ENCODE data around the gene FAM200C. TPM values are rescaled to one million over a fixed set of nuclear protein-coding genes. Genes with fewer than 3 reads are reported as not detected.

FAM200C gene
- total and polyA plus RNA-seq, 10 of the 15 experiments (the other 5 are each of a cell fraction or from before 2014, with no cell fraction given), result 1.0 to 5.4 (median 2.2) TPM

DNA sequence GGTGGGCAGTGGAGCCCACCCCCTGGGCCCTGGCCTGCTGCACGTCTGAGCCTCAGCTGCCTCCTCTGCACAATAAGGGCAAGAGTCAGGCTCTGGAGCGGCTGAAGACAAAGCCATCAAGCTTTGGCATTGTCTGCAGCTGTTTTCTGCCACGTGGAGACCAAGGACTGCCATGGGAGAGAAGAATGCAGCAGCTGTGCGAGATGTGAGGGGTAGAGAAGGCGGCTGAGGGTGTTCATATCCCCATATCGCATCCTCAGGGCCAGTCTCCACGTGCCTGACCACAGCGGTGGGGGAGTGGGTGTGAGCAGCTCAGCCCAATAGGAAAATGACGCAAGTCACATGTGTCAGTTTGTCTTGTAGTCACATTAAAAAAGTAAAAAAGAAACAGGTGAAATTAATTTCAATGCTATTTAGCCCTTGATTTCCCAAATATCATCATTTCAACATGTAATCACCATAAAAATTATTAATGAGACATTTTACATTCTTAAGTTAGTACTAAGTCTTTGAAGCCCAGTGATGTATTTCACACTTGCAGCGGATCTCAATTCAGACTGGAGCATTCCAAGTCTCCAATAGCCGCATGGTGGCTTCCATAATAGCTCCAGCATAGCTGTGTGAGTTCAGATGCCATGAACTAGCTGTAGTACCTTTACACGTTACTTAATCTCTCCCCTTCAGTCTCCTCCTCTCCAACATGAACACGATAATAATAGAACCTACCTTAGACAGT is 36.0 kb downstream of the FAM200C start:
- WGBS (ENCODE audit: insufficient coverage, insufficient replicate concordance, low lambda C conversion rate, missing lambda C conversion rate), result 29% methylated on average over 13 of the region's 13 CpGs
- no peak overlapping the region for H3K4me3 ChIP-seq
- in situ Hi-C loops (cut with MboI), result no loop called here
- no peak for TF ChIP-seq GATAD2B (conservative IDR thresholded peaks at IDR 0.05; ENCODE audit: low read depth)
- no peak overlapping the region for H2AFZ ChIP-seq (ENCODE audit: control insufficient read depth, low read depth, low read length)
- H3K9ac ChIP-seq (ENCODE audit: control insufficient read depth, insufficient read depth, low read length), result no peak overlapping the region
- H3K9me3 ChIP-seq (replicated peaks; ENCODE audit: control insufficient read depth, insufficient read depth, low read length), result no peaks in the 10 kb centered on the region
- no peaks in the 10 kb centered on the region for H3K36me3 ChIP-seq (ENCODE audit: control insufficient read depth in 2 of 2, insufficient read depth in 2 of 2, low read length in 1 of 2)
- SMC1A ChIA-PET (ENCODE audit: uncharacterized antibody, unreplicated experiment), result interaction anchor here (1.0 kb wide), 1 partner anchor 14 kb away, joined by 3 read pairs; no protein-coding TSS in a partner anchor
- no peak for FAIRE-seq
- ATAC-seq, result no peak
- H3K27me3 ChIP-seq (replicated peaks in 1 of 2; ENCODE audit: control insufficient read depth in 2 of 2, insufficient read depth in 2 of 2, low read length in 1 of 2), result peaks cover 0 to 3% of the 10 kb centered on the region in 2 experiments; a peak in 1 of 4 replicates
- H3K4me2 ChIP-seq (ENCODE audit: control insufficient read depth, insufficient read depth), result no peak overlapping the region
- intact Hi-C loops (cut with micrococcal nuclease; ENCODE audit: unreplicated experiment), result no loop called here
- CTCF ChIA-PET, result interaction anchor here (1.0 to 2.1 kb wide), 3 partner anchors 19 to 342 kb away, joined by 3 to 7 read pairs (median 4); no protein-coding TSS in a partner anchor
- H3K79me2 ChIP-seq (ENCODE audit: control insufficient read depth, insufficient read depth, low read length), result no peaks in the 10 kb centered on the region
- POLR2A ChIA-PET, result no interaction called here
- DNase-seq (ENCODE audit: low read depth, low spot score), result no peak
- no peak overlapping the region for H3K27ac ChIP-seq (ENCODE audit: control insufficient read depth, insufficient read depth)
- no peaks in the 10 kb centered on the region for H3K4me1 ChIP-seq (ENCODE audit: control insufficient read depth, insufficient read depth, low read length)
- no TSS peak for BruUV-seq (replicated peaks)
- H4K20me1 ChIP-seq (ENCODE audit: control insufficient read depth, insufficient read depth), result no peaks in the 10 kb centered on the region
- RAD21 ChIA-PET (ENCODE audit: unreplicated experiment), result no interaction called here

DNA sequence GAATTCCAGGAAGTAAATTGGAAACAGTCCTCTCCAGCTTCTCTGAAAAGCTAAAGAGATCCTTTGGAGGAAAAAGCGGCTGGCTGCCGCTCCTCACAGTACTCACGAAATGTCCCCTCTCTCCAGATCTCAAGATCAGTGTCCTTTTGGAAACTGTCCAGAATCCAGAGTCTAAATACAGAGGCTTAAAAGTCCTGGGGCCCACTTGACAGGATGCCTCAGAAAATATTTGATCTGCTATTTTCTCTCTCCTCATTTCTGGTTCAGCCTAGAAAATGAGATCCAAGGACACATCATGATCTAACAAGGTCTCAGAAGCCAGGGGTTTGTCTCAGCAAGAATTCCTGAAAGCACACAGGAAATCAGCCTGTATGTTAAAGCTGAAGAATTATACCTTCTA is 36.6 kb downstream of the FAM200C start:
- WGBS (ENCODE audit: insufficient coverage, insufficient replicate concordance, low lambda C conversion rate, missing lambda C conversion rate), result 91% methylated on average over 3 of the region's 3 CpGs
- no peaks in the 10 kb centered on the region for H3K79me2 ChIP-seq (ENCODE audit: control insufficient read depth, insufficient read depth, low read length)
- no peak overlapping the region for H2AFZ ChIP-seq (ENCODE audit: control insufficient read depth, low read depth, low read length)
- H3K4me3 ChIP-seq, result no peak overlapping the region
- no peak for TF ChIP-seq HDAC2 (IDR thresholded peaks at IDR 0.05)
- TF ChIP-seq, protein P1, sequence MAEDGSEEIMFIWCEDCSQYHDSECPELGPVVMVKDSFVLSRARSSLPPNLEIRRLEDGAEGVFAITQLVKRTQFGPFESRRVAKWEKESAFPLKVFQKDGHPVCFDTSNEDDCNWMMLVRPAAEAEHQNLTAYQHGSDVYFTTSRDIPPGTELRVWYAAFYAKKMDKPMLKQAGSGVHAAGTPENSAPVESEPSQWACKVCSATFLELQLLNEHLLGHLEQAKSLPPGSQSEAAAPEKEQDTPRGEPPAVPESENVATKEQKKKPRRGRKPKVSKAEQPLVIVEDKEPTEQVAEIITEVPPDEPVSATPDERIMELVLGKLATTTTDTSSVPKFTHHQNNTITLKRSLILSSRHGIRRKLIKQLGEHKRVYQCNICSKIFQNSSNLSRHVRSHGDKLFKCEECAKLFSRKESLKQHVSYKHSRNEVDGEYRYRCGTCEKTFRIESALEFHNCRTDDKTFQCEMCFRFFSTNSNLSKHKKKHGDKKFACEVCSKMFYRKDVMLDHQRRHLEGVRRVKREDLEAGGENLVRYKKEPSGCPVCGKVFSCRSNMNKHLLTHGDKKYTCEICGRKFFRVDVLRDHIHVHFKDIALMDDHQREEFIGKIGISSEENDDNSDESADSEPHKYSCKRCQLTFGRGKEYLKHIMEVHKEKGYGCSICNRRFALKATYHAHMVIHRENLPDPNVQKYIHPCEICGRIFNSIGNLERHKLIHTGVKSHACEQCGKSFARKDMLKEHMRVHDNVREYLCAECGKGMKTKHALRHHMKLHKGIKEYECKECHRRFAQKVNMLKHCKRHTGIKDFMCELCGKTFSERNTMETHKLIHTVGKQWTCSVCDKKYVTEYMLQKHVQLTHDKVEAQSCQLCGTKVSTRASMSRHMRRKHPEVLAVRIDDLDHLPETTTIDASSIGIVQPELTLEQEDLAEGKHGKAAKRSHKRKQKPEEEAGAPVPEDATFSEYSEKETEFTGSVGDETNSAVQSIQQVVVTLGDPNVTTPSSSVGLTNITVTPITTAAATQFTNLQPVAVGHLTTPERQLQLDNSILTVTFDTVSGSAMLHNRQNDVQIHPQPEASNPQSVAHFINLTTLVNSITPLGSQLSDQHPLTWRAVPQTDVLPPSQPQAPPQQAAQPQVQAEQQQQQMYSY (CRISPR knock-in tag; IDR thresholded peaks at IDR 0.05), result no peak
- TF ChIP-seq, protein P2, sequence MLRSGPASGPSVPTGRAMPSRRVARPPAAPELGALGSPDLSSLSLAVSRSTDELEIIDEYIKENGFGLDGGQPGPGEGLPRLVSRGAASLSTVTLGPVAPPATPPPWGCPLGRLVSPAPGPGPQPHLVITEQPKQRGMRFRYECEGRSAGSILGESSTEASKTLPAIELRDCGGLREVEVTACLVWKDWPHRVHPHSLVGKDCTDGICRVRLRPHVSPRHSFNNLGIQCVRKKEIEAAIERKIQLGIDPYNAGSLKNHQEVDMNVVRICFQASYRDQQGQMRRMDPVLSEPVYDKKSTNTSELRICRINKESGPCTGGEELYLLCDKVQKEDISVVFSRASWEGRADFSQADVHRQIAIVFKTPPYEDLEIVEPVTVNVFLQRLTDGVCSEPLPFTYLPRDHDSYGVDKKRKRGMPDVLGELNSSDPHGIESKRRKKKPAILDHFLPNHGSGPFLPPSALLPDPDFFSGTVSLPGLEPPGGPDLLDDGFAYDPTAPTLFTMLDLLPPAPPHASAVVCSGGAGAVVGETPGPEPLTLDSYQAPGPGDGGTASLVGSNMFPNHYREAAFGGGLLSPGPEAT (IDR thresholded peaks at IDR 0.05; ENCODE audit: low read depth), result no peak
- no peak for TF ChIP-seq SRF (IDR thresholded peaks at IDR 0.05; ENCODE audit: low read depth in 2 of 2, low read length in 2 of 2)
- TF ChIP-seq NR2C2 (IDR thresholded peaks at IDR 0.05; ENCODE audit: borderline replicate concordance, control insufficient read depth, insufficient read length, low read depth), result no peak
- H3K4me1 ChIP-seq (ENCODE audit: control insufficient read depth, insufficient read depth, low read length), result no peaks in the 10 kb centered on the region
- ChIA-PET SMC1A (ENCODE audit: uncharacterized antibody, unreplicated experiment) (no interaction called here), POLR2A (no interaction called here), RAD21 (ENCODE audit: unreplicated experiment) (no interaction called here), CTCF (interaction anchor here (1.0 to 2.1 kb wide), 3 partner anchors 18 to 341 kb away, joined by 3 to 7 read pairs (median 4); no protein-coding TSS in a partner anchor)
- no peaks in the 10 kb centered on the region for H3K36me3 ChIP-seq (ENCODE audit: control insufficient read depth in 2 of 2, insufficient read depth in 2 of 2, low read length in 1 of 2)
- FAIRE-seq (no peak), ATAC-seq (no peak), DNase-seq (ENCODE audit: low read depth, low spot score) (no peak)
- intact Hi-C loops (cut with micrococcal nuclease; ENCODE audit: unreplicated experiment) (no loop called here), in situ Hi-C loops (cut with MboI) (no loop called here)
- H4K20me1 ChIP-seq (ENCODE audit: control insufficient read depth, insufficient read depth), result no peaks in the 10 kb centered on the region
- no peak overlapping the region for H3K27ac ChIP-seq (ENCODE audit: control insufficient read depth, insufficient read depth)
- H3K9me3 ChIP-seq (replicated peaks; ENCODE audit: control insufficient read depth, insufficient read depth, low read length), result no peaks in the 10 kb centered on the region
- no peak overlapping the region for H3K9ac ChIP-seq (ENCODE audit: control insufficient read depth, insufficient read depth, low read length)
- BruUV-seq (replicated peaks), result no TSS peak
- H3K27me3 ChIP-seq (replicated peaks in 1 of 2; ENCODE audit: control insufficient read depth in 2 of 2, insufficient read depth in 2 of 2, low read length in 1 of 2), result peaks cover 0 to 3% of the 10 kb centered on the region in 2 experiments; a peak in 1 of 4 replicates
- H3K4me2 ChIP-seq (ENCODE audit: control insufficient read depth, insufficient read depth), result no peak overlapping the region
